CD4-positive, alpha-beta T cell treated with Interleukin-17A for 4 hours (primary cell): ENCODE measurements around the gene LRRC42.

ENCODE experiments used
- DNase-seq: peaks from one replicate; pipeline ENCODE4 v3.0.0-alpha.2; 2020; ENCODE audit warnings: mixed read lengths

LRRC42 gene

GRCh38 chr1:53942127-53942957, 3.8 kb upstream of the LRRC42 start:
- DNase-seq = no peak

- no peak for DNase-seq
These were observed 3.1 kb upstream of the LRRC42 start for GRCh38 chr1:53943090-53943489.

DNA sequence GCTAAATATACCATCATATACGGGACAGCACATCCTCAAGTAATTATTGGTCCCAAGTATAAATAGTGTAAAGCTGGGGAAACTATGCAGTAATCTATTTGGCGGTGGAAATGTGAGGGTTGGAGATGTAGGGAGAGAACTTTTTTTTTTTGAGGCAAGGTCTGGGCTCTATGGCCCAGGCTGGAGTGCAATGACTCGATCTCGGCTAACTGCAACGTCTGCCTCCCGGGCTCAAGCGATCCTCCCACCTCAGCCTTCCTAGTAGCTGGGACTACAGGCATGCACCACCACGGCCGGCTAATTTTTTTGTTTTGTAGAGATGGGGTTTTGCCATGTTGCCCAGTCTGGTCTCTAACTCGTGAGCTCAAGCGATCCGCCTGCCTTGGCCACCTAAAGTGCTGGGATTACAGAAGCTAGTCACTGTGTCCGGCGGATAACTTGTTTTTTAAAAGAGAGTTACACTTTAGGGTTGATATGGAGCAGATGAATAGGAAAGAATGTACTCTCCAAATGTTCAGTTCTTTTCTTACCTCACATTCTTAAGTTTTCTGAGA, 2.6 kb upstream of the LRRC42 start:
- DNase-seq = no peak

DNA sequence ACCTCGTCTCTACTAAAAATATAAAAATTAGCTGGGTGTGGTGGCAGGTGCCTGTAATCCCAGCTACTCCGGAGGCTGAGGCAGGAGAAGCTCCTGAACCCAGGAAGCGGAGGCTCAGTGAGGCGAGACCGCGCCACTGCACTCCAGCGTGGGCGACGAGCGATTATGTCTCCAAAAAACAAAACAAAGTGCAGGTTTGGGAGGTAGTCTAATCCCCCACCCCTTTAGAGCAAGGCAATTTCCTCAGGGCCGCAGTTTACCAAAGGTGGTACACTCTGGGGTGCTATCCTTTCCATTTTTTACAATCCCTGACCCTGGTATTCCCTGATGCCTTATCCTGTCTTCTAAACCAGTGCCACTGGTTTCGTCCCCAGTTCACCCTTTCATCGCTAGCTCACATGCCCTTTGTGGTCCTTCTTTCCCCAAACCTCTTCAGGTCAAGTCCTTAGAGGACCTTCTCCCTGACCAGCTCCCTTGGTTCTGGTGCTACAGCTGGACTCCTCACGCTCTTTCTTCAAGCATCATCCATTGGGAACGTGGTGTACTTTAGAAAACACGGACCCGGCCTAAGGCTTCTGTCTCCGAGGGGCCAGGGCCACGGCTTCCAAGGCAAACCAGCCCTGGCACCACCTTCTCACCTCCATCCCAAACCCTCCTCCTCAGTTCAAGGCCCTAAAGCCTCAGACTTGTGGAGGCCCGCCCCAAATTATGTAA, 1.5 kb upstream of the LRRC42 start:
- no peak for DNase-seq

GRCh38 chr1:53945183-53945432, 1.0 kb upstream of the LRRC42 start:
- DNase-seq = no peak

DNA sequence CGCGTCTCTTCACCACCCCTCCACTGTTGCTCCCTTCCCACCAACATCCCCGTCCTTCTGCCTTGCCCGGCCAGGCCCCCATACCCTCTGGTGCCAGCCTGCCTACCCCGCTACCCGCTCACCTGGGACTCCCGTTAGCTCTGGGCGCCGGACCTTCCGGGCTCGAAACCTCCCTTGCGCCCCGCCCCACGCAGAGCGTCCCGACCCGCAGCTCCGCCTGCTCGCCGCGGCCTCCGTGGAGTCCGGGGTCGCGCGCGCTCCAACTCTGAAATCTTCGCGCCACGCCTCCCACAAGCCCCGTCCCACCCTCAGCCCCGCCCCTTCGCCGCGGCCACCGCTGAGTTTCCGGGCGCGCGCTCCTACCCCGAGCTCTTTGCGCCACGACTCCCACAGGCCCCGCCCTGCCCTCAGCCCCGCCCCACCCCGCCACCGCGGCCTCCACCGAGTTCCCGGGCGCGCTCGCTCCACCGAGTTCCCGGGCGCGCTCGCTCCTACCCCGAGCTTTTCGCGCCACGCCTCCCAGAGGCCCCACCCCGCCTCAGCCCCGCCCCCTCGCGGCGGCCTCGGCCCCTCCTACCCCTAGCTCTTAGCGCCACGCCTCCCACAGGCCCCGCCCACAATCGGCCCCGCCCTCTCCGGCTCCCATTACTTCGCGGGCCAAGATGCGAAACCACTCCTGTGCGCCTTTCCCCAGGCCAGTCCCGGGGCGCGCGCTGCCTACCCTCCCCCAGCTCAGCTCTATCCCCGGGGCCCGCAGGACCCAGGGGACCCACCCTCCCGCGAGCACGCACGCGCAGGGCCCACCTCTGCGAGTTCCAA, 508 bp upstream of the LRRC42 start, which contains the start of gene IFT25:
TSS of gene IFT25 (minus strand) at position 267 of the 819 bp plus-strand sequence. CDS start 5,617 bp downstream, outside the sequence.
- DNase-seq = peak; percentile 99

DNA sequence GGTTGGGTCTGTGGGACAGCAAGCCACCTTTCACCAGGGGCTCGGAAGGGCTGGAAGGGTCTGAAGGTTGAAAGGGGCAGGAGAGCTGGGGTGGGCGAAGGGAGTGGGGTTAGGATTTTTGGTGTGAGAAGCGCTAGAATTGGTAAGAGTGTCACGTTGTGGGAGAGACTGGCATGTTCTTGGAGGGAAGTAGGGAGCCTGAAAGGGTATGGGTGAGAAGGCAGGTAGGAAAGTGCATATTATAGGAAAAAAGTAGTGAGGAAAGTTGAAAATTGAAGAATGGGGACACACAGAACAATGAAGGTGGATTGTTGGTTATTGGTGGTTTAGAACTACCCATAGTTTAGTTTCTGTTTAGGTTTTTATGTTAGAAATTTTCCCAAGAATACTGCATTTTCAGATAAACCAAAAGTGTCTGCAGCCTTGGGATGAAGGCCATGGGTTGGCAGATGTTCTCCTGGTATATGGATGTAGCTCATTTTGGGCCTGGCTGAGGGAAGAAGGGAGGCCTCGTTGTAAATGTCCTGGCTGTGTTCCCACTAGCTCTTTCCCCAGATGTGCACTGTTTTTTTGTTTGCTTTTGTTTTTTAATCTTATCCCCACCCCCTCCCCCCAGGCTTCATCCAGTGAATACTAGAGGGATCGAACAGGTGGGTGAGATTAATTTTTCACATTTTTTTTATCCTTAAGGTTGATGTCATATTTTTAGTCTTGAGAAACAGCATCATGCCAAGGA, 1.2 kb downstream of the LRRC42 start:
- no peak for DNase-seq

DNA sequence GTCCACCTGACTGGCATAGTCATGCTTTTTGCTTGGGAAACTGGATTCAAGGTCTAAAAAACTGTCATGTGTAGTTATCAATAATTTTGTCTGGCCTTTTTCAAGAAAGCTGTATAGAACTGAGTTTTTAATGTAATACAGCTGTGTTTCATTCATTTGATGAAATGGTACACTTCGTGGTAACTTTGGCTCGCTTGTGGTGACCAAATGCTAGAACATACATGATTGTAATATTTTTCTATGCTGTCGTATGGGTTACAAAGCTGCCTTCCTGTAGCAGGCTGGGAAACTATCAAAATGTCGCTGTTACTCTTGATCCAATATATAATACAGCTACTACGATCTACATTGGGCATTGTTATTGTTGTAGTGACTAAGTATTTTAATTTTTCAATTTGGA, 2.1 kb downstream of the LRRC42 start:
- no peak for DNase-seq

GRCh38 chr1:53949023-53949990, 3.2 kb downstream of the LRRC42 start:
- DNase-seq = peak; percentile 34

DNA sequence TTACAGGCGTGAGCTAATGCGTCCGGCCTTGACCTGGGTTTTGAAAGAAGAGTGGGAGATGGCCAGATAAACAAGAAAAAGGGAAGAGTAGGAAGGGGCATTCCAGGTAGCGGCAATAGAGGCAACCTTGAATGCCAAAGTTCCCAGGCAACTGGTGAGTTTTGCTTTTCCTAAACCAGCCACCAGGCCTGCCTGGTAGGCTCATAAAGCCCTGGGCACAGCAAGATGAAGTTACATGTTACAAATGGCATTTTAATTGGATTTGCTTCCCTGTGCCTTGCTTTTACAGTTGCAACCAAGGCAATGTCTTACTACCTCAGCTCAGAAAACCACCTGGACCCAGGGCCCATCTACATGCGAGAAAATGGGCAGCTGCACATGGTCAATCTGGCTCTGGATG, 5.5 kb downstream of the LRRC42 start:
- DNase-seq = no peak

- DNase-seq = no peak
These were observed 8.0 kb downstream of the LRRC42 start for GRCh38 chr1:53954128-53954527.

DNA sequence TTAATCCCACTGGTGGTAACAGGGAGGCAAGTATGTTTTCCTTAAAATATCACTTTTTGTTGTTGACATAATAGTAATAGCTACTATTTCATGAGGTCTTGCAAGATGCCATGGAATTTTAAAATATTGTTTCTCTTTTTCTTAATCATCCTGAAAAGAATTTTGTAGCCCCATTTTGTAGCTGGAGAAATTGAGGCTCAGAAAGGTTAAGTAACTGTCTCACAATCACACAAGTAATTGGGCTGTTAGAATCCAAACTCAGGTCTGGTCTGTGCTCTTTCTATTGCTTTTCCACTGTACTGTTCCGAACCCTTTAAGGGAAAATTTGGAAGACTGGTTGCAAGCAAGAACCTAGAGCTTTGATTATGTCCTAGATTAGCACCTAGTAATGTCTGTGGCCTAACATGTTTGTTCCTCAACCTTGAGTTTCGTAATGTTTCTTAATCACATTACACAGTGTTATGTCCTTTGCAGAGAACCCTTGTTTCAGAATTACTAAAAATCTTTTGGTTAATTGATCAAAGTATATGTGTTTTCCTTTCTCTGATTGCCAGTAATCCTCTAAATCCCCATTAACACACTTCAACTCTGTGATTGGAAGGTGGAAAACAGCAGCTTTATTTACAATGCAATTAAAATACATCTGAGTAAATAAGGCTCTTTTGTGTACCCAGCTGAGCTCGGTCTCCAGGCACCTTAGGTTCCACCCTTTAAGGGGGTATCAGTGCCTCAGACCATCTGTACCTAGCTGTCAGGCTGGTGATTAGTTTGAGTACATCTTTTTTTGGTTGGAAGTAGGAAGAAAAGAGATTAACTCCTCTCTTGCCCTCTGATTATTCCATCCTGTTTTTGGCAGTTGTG, 10.4 kb downstream of the LRRC42 start:
- no peak for DNase-seq

- DNase-seq = no peak
These were observed 11.2 kb downstream of the LRRC42 start for GRCh38 chr1:53957194-53957818.

GRCh38 chr1:53959664-53960250, 13.6 kb downstream of the LRRC42 start:
- DNase-seq = no peak

GRCh38 chr1:53962395-53962794, 16.2 kb downstream of the LRRC42 start:
- no peak for DNase-seq

- no peak for DNase-seq
These were observed 17.3 kb downstream of the LRRC42 start for GRCh38 chr1:53963460-53963859.

GRCh38 chr1:53964109-53964508, 18.0 kb downstream of the LRRC42 start:
- no peak for DNase-seq

DNA sequence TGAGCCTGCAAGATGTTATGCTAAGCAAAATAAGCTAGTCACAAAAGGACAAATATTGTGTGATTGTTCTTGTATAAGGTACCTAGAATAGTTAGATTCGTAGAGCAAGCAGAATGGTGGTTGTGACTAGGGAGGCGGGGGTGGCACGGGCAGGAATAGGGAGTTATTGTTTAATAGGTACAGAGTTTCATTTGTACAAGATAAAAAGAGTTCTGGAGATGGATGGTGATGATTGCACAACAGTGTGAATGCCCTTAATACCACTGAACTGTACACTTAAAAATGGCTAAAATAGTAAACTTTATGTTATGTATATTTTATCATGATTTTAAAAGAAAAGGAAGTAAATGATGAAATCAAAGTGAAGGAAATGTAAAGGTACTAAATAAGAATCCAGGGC, 20.6 kb downstream of the LRRC42 start:
- no peak for DNase-seq

GRCh38 chr1:53967409-53968124, 21.4 kb downstream of the LRRC42 start:
- no peak for DNase-seq
